GM23248 (cell line): ENCODE measurements around the gene TECPR2. TPM values are rescaled to one million over a fixed set of nuclear protein-coding genes. Genes with fewer than 3 reads are reported as not detected.

ENCODE experiments used
- DNase-seq: peaks from one replicate; pipeline ENCODE4 v3.0.0-alpha.2; 2015
- H2AFZ ChIP-seq: fragments of 200-600 bp; sonication (generic); 2 replicates; pipeline ENCODE4 v1.6.1; 2016; ENCODE audit warnings: antibody characterized with exemption
- H3F3A ChIP-seq: fragments of 200-600 bp; sonication (generic); 2 replicates; pipeline ENCODE4 v1.6.1; 2016; ENCODE audit warnings: mild to moderate bottlenecking, antibody characterized with exemption, mixed run types; ENCODE audit not compliant: insufficient read depth
- H3K27ac ChIP-seq: fragments of 200-600 bp; sonication (generic); 2 replicates; pipeline ENCODE4 v1.5.1; 2016; ENCODE audit warnings: mild to moderate bottlenecking
- H3K27me3 ChIP-seq: fragments of 200-600 bp; sonication (generic); replicated peaks from 2 replicates; pipeline ENCODE4 v1.6.1; 2016; ENCODE audit warnings: mild to moderate bottlenecking; ENCODE audit not compliant: insufficient read depth
- H3K36me3 ChIP-seq: fragments of 200-600 bp; sonication (generic); 2 replicates; pipeline ENCODE4 v1.6.1; 2016; ENCODE audit warnings: low read depth, mild to moderate bottlenecking
- H3K4me1 ChIP-seq: fragments of 200-600 bp; sonication (generic); 2 replicates; pipeline ENCODE4 v1.6.1; 2016; ENCODE audit warnings: mild to moderate bottlenecking; ENCODE audit not compliant: insufficient read depth
- H3K4me2 ChIP-seq: fragments of 200-600 bp; sonication (generic); one replicate; pipeline ENCODE4 v1.6.1; 2016; ENCODE audit warnings: mild to moderate bottlenecking; ENCODE audit not compliant: unreplicated experiment
- H3K4me3 ChIP-seq: fragments of 200-600 bp; sonication (generic); 2 replicates; pipeline ENCODE4 v1.5.1; 2016; ENCODE audit warnings: mild to moderate bottlenecking
- H3K79me2 ChIP-seq: fragments of 200-600 bp; sonication (generic); 2 replicates; pipeline ENCODE4 v1.6.1; 2016; ENCODE audit warnings: mild to moderate bottlenecking; ENCODE audit not compliant: insufficient read depth
- H3K9ac ChIP-seq: fragments of 200-600 bp; sonication (generic); 2 replicates; pipeline ENCODE4 v1.6.1; 2016; ENCODE audit warnings: mild to moderate bottlenecking
- H3K9me2 ChIP-seq: fragments of 200-600 bp; sonication (generic); 2 replicates; pipeline ENCODE4 v1.6.1; 2016; ENCODE audit warnings: mixed run types, mild to moderate bottlenecking, moderate library complexity; ENCODE audit not compliant: insufficient read depth
- H3K9me3 ChIP-seq: fragments of 200-600 bp; sonication (generic); one replicate; pipeline ENCODE4 v1.6.1; 2017; ENCODE audit warnings: low read depth
- H4K20me1 ChIP-seq: fragments of 200-600 bp; sonication (generic); 2 replicates; pipeline ENCODE4 v1.6.0; 2016; ENCODE audit not compliant: insufficient read depth
- EZH2 ChIP-seq: fragments of 200-600 bp; sonication (generic); IDR thresholded peaks from 2 replicates; pipeline ENCODE4 v1.6.1; 2018; ENCODE audit warnings: antibody characterized with exemption, mild to moderate bottlenecking; ENCODE audit not compliant: insufficient read depth, poor library complexity, severe bottlenecking
- EZH2phosphoT487 ChIP-seq: fragments of 200-600 bp; sonication (generic); IDR thresholded peaks from 2 replicates; pipeline ENCODE4 v1.6.1; 2018; ENCODE audit warnings: antibody characterized with exemption, moderate library complexity, mild to moderate bottlenecking, low read depth; ENCODE audit not compliant: insufficient read depth
- WGBS, 2 experiments: methylation state at CpG; one replicate each; pipeline ENCODE4 v1.1.6; 2015 to 2017; ENCODE audit warnings: low lambda C conversion rate in 2 of 2, low coverage in 1 of 2; ENCODE audit errors: missing lambda C conversion rate in 2 of 2; 5-methylcytosine and 5-hydroxymethylcytosine counted together
- in situ Hi-C: fragments of 300-500 bp; cut with MboI; formaldehyde crosslinking; loops from 2 replicates; pipeline ENCODE4 v1.15.0; 2020
- polyA plus RNA-seq: library from polyadenylated mRNA; unstranded; fragments of >200 nt; fragmentation: Nextera tagmentation; extraction: Ambion mirVana; gene quantifications from 2 replicates; pipeline ENCODE4 v1.2.1, GENCODE V29; 2016
- total RNA-seq: library from RNA; depleted of rRNA; stranded (reverse); fragments of >200 nt; shearing (Covaris generic); gene quantifications from 2 replicates; pipeline ENCODE4 v1.2.3, GENCODE V29; 2014

The TECPR2 gene
- total and polyA plus RNA-seq, 2 experiments from 2014 or later: 11.4 to 15.8 TPM

GRCh38 chr14:102541771-102542170 is 179.0 kb downstream of the TECPR2 start:
- Histone ChIP-seq H3K4me1 (no peaks in the 10 kb centered on the region), H3K36me3 (no peaks in the 10 kb centered on the region), H3K27me3 (peaks cover 20% of the 10 kb centered on the region), H3K27ac (no peak overlapping the region), H3K79me2 (no peaks in the 10 kb centered on the region), H3F3A (no peaks in the 10 kb centered on the region), H3K9ac (no peak overlapping the region), H3K4me3 (no peak overlapping the region), H3K4me2 (no peak overlapping the region), H3K9me3 (no peaks in the 10 kb centered on the region), H3K9me2 (no peaks in the 10 kb centered on the region), H2AFZ (no peak overlapping the region), H4K20me1 (no peaks in the 10 kb centered on the region)
- no peak for TF ChIP-seq EZH2
- no peak for TF ChIP-seq EZH2phosphoT487
- in situ Hi-C loops: no loop called here
- no peak for DNase-seq
- 90 to 92% methylated on average over 10 of the region's 10 CpGs for WGBS, 2 experiments

- no peaks in the 10 kb centered on the region for H3K9me3 ChIP-seq
- TF ChIP-seq EZH2 (no peak), EZH2phosphoT487 (no peak)
- peak; percentile 16 for DNase-seq
Observed at GRCh38 chr14:102544046-102544746, 181.5 kb downstream of the TECPR2 start.

GRCh38 chr14:102544747-102545460 is 182.2 kb downstream of the TECPR2 start:
- Histone ChIP-seq H2AFZ (no peak overlapping the region), H3K36me3 (no peaks in the 10 kb centered on the region), H3K27ac (no peak overlapping the region), H3K4me1 (no peaks in the 10 kb centered on the region), H3K9me3 (no peaks in the 10 kb centered on the region), H4K20me1 (no peaks in the 10 kb centered on the region), H3K4me2 (no peak overlapping the region), H3K27me3 (peaks cover 26% of the 10 kb centered on the region), H3K79me2 (no peaks in the 10 kb centered on the region), H3K4me3 (no peak overlapping the region), H3F3A (no peaks in the 10 kb centered on the region), H3K9me2 (no peaks in the 10 kb centered on the region), H3K9ac (no peak overlapping the region)
- DNase-seq: peak; percentile 16
- WGBS, 2 experiments: 13 to 21% methylated on average over 25 to 62 of the region's 66 CpGs
- TF ChIP-seq EZH2: no peak
- no peak for TF ChIP-seq EZH2phosphoT487
- in situ Hi-C loops: no loop called here

More at GRCh38 chr14:102544046-102544746, 181.5 kb downstream of the TECPR2 start:
- Histone ChIP-seq H3K9me2 (no peaks in the 10 kb centered on the region), H3K4me3 (no peak overlapping the region), H2AFZ (no peak overlapping the region), H3K79me2 (no peaks in the 10 kb centered on the region), H3K27me3 (peaks cover 26% of the 10 kb centered on the region), H3K4me2 (no peak overlapping the region), H3F3A (no peaks in the 10 kb centered on the region), H3K36me3 (no peaks in the 10 kb centered on the region), H3K27ac (no peak overlapping the region), H3K4me1 (no peaks in the 10 kb centered on the region), H3K9ac (no peak overlapping the region), H4K20me1 (no peaks in the 10 kb centered on the region)
- in situ Hi-C loops: no loop called here
- WGBS, 2 experiments: 14 to 16% methylated on average over 34 to 43 of the region's 43 CpGs

- no peaks in the 10 kb centered on the region for H3K4me1 ChIP-seq
- no peaks in the 10 kb centered on the region for H3K79me2 ChIP-seq
- DNase-seq: peak; percentile 48
- in situ Hi-C loops: no loop called here
- 37 to 40% methylated on average over 23 to 29 of the region's 29 CpGs for WGBS, 2 experiments
- TF ChIP-seq EZH2 (no peak), EZH2phosphoT487 (0 out of 2 replicates have a peak, but pooled peaks have one; percentile 33)
- H3K4me2 ChIP-seq: no peak overlapping the region
- no peaks in the 10 kb centered on the region for H3K36me3 ChIP-seq
- H3K9me3 ChIP-seq: no peaks in the 10 kb centered on the region
- peaks cover 26% of the 10 kb centered on the region for H3K27me3 ChIP-seq
- no peaks in the 10 kb centered on the region for H3K9me2 ChIP-seq
- no peaks in the 10 kb centered on the region for H4K20me1 ChIP-seq
- H3K27ac ChIP-seq: no peak overlapping the region
- H3K9ac ChIP-seq: no peak overlapping the region
- no peak overlapping the region for H2AFZ ChIP-seq
- H3K4me3 ChIP-seq: no peak overlapping the region
- no peaks in the 10 kb centered on the region for H3F3A ChIP-seq
Observed at GRCh38 chr14:102545461-102546265, 182.9 kb downstream of the TECPR2 start.
